ENCODE data around the gene MYL10.

The MYL10 gene

DNA sequence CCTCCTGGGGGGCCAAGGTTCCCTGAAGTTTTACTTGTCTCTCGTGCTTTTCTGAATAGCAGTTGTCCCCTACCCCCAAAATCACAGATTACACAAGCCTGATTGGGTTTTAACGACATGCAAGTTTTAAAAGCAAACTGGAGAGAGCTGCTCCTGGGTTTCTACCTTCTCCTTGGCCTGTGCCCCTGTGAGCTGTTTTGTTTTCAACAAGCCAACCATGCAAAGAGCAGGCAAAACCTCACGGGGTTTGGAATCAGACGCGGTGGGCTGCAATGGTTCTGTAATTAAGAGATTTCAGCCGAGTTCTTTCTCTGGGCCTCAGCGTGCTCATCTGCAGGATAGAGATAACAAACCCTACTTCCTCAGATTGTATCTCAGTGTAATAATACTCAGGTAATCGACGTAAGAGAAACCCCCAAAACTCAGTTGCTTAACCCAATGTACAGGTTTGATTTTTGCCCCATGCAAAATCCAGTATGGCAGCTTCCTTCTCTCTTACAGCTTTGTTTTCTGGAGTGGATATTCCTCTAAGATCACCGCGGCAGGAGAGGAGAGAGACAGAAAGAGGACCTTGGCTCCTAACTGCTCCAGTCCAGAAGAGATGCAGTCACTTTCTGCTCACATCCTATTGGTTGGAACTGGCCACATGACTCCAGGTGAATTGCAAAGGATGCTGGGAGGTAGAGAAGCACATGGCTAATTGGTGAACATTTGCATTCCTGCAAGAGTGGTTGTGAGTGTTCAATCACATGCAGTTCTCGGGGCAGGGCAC is 42.0 kb downstream of the MYL10 start:
- peak overlapping the region; percentile 53 for H3K27ac ChIP-seq
- TF ChIP-seq CTCF (conservative IDR thresholded peaks at IDR 0.05): no peak

DNA sequence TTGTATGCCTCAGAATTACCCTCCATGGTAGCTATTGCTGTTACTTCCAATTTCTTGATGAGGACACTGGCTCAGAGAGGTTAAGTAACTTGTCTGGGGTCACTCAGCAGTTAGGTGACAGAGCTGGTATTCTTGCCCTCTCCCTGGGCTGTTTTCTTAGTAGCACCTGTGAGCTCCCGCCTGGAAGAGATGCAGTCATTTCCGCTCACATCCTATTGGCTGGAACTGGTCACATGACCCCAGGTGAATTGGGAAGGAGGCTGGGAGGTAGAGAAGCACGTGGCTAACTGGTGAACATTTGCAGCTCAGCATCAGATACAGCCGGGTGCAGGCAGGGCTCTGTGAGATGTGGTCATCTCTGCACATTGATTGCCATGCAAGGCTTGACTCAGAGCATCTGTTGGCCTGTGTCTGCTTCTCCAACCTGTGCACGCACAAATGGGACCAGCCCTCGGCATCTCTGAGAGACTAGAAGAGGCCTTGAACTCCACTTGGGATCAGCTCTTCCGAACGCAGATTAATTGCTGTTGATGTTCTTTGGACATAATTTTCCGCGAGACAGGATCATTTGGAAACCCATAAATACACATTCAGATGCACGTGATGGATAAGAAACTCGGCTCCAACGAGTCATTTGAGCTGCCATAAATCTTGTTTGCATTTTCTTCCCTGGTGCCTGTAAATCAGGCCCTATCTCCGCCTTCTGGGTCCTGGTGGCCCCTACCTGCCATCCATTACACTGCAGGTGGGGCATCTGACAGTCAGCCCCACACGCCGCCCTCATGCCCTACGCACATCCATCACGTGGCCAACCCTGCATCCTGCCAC is 42.8 kb downstream of the MYL10 start:
- no peak for TF ChIP-seq CTCF (conservative IDR thresholded peaks at IDR 0.05)
- peak overlapping the region; percentile 53 for H3K27ac ChIP-seq

- H3K27ac ChIP-seq: no peak overlapping the region
- TF ChIP-seq CTCF (conservative IDR thresholded peaks at IDR 0.05): no peak
These were observed 46.1 kb downstream of the MYL10 start for GRCh38 chr7:101582971-101583370.

- TF ChIP-seq CTCF (conservative IDR thresholded peaks at IDR 0.05): no peak
- no peak overlapping the region for H3K27ac ChIP-seq
These were observed 47.2 kb downstream of the MYL10 start for GRCh38 chr7:101581891-101582290.

GRCh38 chr7:101580596-101580995 is 48.5 kb downstream of the MYL10 start:
- no peak for TF ChIP-seq CTCF (conservative IDR thresholded peaks at IDR 0.05)
- H3K27ac ChIP-seq: no peak overlapping the region

- no peak for TF ChIP-seq CTCF (conservative IDR thresholded peaks at IDR 0.05)
- H3K27ac ChIP-seq: no peak overlapping the region
These were observed 50.5 kb downstream of the MYL10 start for GRCh38 chr7:101578552-101578951.

GRCh38 chr7:101576998-101577397 is 52.1 kb downstream of the MYL10 start:
- no peak for TF ChIP-seq CTCF (conservative IDR thresholded peaks at IDR 0.05)
- no peak overlapping the region for H3K27ac ChIP-seq
